GM23338 (cell line): ENCODE data around the gene RCBTB2. TPM values are rescaled to one million over a fixed set of nuclear protein-coding genes. Genes with fewer than 3 reads are reported as not detected.

Experiments
- ATAC-seq: fragments of 200-7000 bp; cut with Tn5 transposase; 3 replicates; pipeline ENCODE4 v1.9.1; 2020
- DNase-seq: peaks from one replicate; pipeline ENCODE4 v3.0.0-alpha.2; 2015; ENCODE audit warnings: low spot score
- H2AFZ ChIP-seq: fragments of 200-600 bp; sonication (generic); 2 replicates; pipeline ENCODE4 v1.8.0; 2016; ENCODE audit warnings: antibody characterized with exemption, mild to moderate bottlenecking, moderate library complexity
- H3F3A ChIP-seq: fragments of 200-600 bp; sonication (generic); replicated peaks from 2 replicates; pipeline ENCODE4 v1.8.0; 2017; ENCODE audit warnings: antibody characterized with exemption, mixed run types, low read depth
- H3K27ac ChIP-seq: fragments of 200-600 bp; sonication (generic); 2 replicates; pipeline ENCODE4 v1.6.1; 2016; ENCODE audit warnings: low read depth
- H3K27me3 ChIP-seq: fragments of 200-600 bp; sonication (generic); 2 replicates; pipeline ENCODE4 v1.8.0; 2016; ENCODE audit warnings: mild to moderate bottlenecking, mixed run types, moderate library complexity; ENCODE audit not compliant: insufficient read depth
- H3K36me3 ChIP-seq: fragments of 200-600 bp; sonication (generic); 2 replicates; pipeline ENCODE4 v1.8.0; 2016; ENCODE audit warnings: mild to moderate bottlenecking; ENCODE audit not compliant: insufficient read depth
- H3K4me1 ChIP-seq: fragments of 200-600 bp; sonication (generic); 2 replicates; pipeline ENCODE4 v1.8.0; 2016; ENCODE audit warnings: mild to moderate bottlenecking, moderate library complexity; ENCODE audit not compliant: insufficient read depth
- H3K4me2 ChIP-seq: fragments of 200-600 bp; sonication (generic); 2 replicates; pipeline ENCODE4 v1.7.1; 2017; ENCODE audit warnings: mixed run types
- H3K4me3 ChIP-seq: fragments of 200-600 bp; sonication (generic); 2 replicates; pipeline ENCODE4 v1.6.1; 2016; ENCODE audit warnings: mixed run types
- H3K79me2 ChIP-seq: fragments of 200-600 bp; sonication (generic); replicated peaks from 2 replicates; pipeline ENCODE4 v1.8.0; 2017; ENCODE audit warnings: mild to moderate bottlenecking; ENCODE audit not compliant: insufficient read depth
- H3K9me2 ChIP-seq: fragments of 200-600 bp; sonication (generic); 2 replicates; pipeline ENCODE4 v1.8.0; 2017; ENCODE audit not compliant: insufficient read depth
- H4K20me1 ChIP-seq: fragments of 200-600 bp; sonication (generic); replicated peaks from 2 replicates; pipeline ENCODE4 v1.8.0; 2017; ENCODE audit warnings: mild to moderate bottlenecking; ENCODE audit not compliant: insufficient read depth
- H3K27ac Mint-ChIP-seq: 2 replicates; pipeline ENCODE4 v1.8.0; 2020; ENCODE audit warnings: inconsistent platforms, mild to moderate bottlenecking, moderate library complexity, mixed read lengths
- H3K27me3 Mint-ChIP-seq: 3 replicates; pipeline ENCODE4 v1.8.0; 2022; ENCODE audit warnings: low read depth, mild to moderate bottlenecking, moderate library complexity, mixed read lengths, inconsistent platforms; ENCODE audit not compliant: insufficient read depth, poor library complexity
- H3K36me3 Mint-ChIP-seq: 3 replicates; pipeline ENCODE4 v1.8.0; 2021; ENCODE audit warnings: low read depth, mild to moderate bottlenecking, inconsistent platforms, moderate library complexity, mixed read lengths
- H3K4me1 Mint-ChIP-seq: 3 replicates; pipeline ENCODE4 v1.8.0; 2020; ENCODE audit warnings: mild to moderate bottlenecking, inconsistent platforms, mixed read lengths
- H3K4me3 Mint-ChIP-seq: 3 replicates; pipeline ENCODE4 v1.8.0; 2021; ENCODE audit warnings: moderate library complexity, mild to moderate bottlenecking, inconsistent platforms, mixed read lengths
- H3K9me3 Mint-ChIP-seq: 3 replicates; pipeline ENCODE4 v1.8.0; 2020; ENCODE audit warnings: moderate library complexity, mild to moderate bottlenecking, inconsistent platforms, mixed read lengths
- CREB1 ChIP-seq: fragments of 250-450 bp; sonication (Bioruptor Pico); IDR thresholded peaks from 2 replicates; pipeline ENCODE4 v1.5.0; 2020; ENCODE audit warnings: low read depth, mild to moderate bottlenecking, moderate library complexity
- EZH2 ChIP-seq: fragments of 200-600 bp; sonication (generic); IDR thresholded peaks from one replicate; pipeline ENCODE4 v1.8.0; 2017; ENCODE audit warnings: antibody characterized with exemption, mild to moderate bottlenecking, low read depth; ENCODE audit not compliant: unreplicated experiment
- EZH2phosphoT487 ChIP-seq: fragments of 200-600 bp; sonication (generic); IDR thresholded peaks from one replicate; pipeline ENCODE4 v1.8.1; 2018; ENCODE audit warnings: antibody characterized with exemption; ENCODE audit not compliant: unreplicated experiment
- NANOG ChIP-seq: IDR thresholded peaks from 2 replicates; pipeline ENCODE4 v1.6.1; 2016; ENCODE audit warnings: antibody characterized with exemption, borderline replicate concordance
- POLR2AphosphoS5 ChIP-seq: IDR thresholded peaks from 2 replicates; pipeline ENCODE4 v1.6.1; 2016; ENCODE audit warnings: antibody characterized with exemption, low read depth
- STAT1 ChIP-seq: IDR thresholded peaks from one replicate; pipeline ENCODE4 v1.6.1; 2016; ENCODE audit warnings: antibody characterized with exemption; ENCODE audit not compliant: unreplicated experiment
- ZNF114 ChIP-seq: fragments of 250-450 bp; sonication (Bioruptor Pico); IDR thresholded peaks from 2 replicates; pipeline ENCODE4 v1.5.0; 2020; ENCODE audit warnings: mild to moderate bottlenecking, moderate library complexity
- ZNF331 ChIP-seq: fragments of 250-450 bp; sonication (Bioruptor Pico); IDR thresholded peaks from 2 replicates; pipeline ENCODE4 v1.5.0; 2020; ENCODE audit warnings: low read depth, mild to moderate bottlenecking, moderate library complexity
- polyA plus RNA-seq: library from polyadenylated mRNA; unstranded; fragments of >200 nt; fragmentation: Nextera tagmentation; extraction: Ambion mirVana; gene quantifications from 2 replicates; pipeline ENCODE4 v1.2.1, GENCODE V29; 2016
- total RNA-seq: library from RNA; depleted of rRNA; stranded (reverse); fragments of >200 nt; shearing (Covaris generic); gene quantifications from 2 replicates; pipeline ENCODE4 v1.2.3, GENCODE V29; 2014
- TF ChIP-seq, protein P1 (sequence below), 2 experiments: fragments of 200-600 bp in 1 of 2; sonication (generic) in 1 of 2; conservative IDR thresholded peaks; 2 replicates each; pipeline versions ENCODE4 v1.5.1 to v1.6.1; 2016 to 2017; ENCODE audit warnings: antibody characterized with exemption in 2 of 2, low read depth in 2 of 2, mild to moderate bottlenecking in 2 of 2, moderate library complexity in 1 of 2
- TF ChIP-seq, protein P2 (sequence below): fragments of 250-450 bp; sonication (Bioruptor Pico); IDR thresholded peaks from 2 replicates; pipeline ENCODE4 v1.5.0; 2020; ENCODE audit warnings: mild to moderate bottlenecking, moderate library complexity
- TF ChIP-seq, protein P3 (sequence below): IDR thresholded peaks from one replicate; pipeline ENCODE4 v1.6.1; 2018; ENCODE audit warnings: antibody characterized with exemption; ENCODE audit not compliant: unreplicated experiment

Gene RCBTB2
- total and polyA plus RNA-seq, 2 experiments from 2014 or later: 8.1 to 20.8 TPM

GRCh38 chr13:48561466-48562235, 28.8 kb upstream of the RCBTB2 start:
- H3K36me3 ChIP-seq: no peaks in the 10 kb centered on the region
- no peak overlapping the region for H3K27ac ChIP-seq
- DNase-seq: no peak
- no peaks in the 10 kb centered on the region for H3F3A ChIP-seq
- no peaks in the 10 kb centered on the region; the same call in 2 of the 3 replicates for H3K4me1 Mint-ChIP-seq
- no peaks in the 10 kb centered on the region for H3K27me3 ChIP-seq
- no peak overlapping the region for H3K4me2 ChIP-seq
- H3K4me3 ChIP-seq: no peak overlapping the region
- H3K4me3 Mint-ChIP-seq: no peak overlapping the region
- ATAC-seq: no peak
- TF ChIP-seq, protein P1, sequence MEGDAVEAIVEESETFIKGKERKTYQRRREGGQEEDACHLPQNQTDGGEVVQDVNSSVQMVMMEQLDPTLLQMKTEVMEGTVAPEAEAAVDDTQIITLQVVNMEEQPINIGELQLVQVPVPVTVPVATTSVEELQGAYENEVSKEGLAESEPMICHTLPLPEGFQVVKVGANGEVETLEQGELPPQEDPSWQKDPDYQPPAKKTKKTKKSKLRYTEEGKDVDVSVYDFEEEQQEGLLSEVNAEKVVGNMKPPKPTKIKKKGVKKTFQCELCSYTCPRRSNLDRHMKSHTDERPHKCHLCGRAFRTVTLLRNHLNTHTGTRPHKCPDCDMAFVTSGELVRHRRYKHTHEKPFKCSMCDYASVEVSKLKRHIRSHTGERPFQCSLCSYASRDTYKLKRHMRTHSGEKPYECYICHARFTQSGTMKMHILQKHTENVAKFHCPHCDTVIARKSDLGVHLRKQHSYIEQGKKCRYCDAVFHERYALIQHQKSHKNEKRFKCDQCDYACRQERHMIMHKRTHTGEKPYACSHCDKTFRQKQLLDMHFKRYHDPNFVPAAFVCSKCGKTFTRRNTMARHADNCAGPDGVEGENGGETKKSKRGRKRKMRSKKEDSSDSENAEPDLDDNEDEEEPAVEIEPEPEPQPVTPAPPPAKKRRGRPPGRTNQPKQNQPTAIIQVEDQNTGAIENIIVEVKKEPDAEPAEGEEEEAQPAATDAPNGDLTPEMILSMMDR (conservative IDR thresholded peaks at IDR 0.05; ENCODE audit: low read depth in 2 of 2): no peak
- TF ChIP-seq NANOG (no peak), CREB1 (CRISPR knock-in tag) (no peak), ZNF331 (no peak), POLR2AphosphoS5 (no peak), STAT1 (no peak), EZH2 (no peak), ZNF114 (CRISPR knock-in tag) (no peak), EZH2phosphoT487 (no peak)
- TF ChIP-seq, protein P2, sequence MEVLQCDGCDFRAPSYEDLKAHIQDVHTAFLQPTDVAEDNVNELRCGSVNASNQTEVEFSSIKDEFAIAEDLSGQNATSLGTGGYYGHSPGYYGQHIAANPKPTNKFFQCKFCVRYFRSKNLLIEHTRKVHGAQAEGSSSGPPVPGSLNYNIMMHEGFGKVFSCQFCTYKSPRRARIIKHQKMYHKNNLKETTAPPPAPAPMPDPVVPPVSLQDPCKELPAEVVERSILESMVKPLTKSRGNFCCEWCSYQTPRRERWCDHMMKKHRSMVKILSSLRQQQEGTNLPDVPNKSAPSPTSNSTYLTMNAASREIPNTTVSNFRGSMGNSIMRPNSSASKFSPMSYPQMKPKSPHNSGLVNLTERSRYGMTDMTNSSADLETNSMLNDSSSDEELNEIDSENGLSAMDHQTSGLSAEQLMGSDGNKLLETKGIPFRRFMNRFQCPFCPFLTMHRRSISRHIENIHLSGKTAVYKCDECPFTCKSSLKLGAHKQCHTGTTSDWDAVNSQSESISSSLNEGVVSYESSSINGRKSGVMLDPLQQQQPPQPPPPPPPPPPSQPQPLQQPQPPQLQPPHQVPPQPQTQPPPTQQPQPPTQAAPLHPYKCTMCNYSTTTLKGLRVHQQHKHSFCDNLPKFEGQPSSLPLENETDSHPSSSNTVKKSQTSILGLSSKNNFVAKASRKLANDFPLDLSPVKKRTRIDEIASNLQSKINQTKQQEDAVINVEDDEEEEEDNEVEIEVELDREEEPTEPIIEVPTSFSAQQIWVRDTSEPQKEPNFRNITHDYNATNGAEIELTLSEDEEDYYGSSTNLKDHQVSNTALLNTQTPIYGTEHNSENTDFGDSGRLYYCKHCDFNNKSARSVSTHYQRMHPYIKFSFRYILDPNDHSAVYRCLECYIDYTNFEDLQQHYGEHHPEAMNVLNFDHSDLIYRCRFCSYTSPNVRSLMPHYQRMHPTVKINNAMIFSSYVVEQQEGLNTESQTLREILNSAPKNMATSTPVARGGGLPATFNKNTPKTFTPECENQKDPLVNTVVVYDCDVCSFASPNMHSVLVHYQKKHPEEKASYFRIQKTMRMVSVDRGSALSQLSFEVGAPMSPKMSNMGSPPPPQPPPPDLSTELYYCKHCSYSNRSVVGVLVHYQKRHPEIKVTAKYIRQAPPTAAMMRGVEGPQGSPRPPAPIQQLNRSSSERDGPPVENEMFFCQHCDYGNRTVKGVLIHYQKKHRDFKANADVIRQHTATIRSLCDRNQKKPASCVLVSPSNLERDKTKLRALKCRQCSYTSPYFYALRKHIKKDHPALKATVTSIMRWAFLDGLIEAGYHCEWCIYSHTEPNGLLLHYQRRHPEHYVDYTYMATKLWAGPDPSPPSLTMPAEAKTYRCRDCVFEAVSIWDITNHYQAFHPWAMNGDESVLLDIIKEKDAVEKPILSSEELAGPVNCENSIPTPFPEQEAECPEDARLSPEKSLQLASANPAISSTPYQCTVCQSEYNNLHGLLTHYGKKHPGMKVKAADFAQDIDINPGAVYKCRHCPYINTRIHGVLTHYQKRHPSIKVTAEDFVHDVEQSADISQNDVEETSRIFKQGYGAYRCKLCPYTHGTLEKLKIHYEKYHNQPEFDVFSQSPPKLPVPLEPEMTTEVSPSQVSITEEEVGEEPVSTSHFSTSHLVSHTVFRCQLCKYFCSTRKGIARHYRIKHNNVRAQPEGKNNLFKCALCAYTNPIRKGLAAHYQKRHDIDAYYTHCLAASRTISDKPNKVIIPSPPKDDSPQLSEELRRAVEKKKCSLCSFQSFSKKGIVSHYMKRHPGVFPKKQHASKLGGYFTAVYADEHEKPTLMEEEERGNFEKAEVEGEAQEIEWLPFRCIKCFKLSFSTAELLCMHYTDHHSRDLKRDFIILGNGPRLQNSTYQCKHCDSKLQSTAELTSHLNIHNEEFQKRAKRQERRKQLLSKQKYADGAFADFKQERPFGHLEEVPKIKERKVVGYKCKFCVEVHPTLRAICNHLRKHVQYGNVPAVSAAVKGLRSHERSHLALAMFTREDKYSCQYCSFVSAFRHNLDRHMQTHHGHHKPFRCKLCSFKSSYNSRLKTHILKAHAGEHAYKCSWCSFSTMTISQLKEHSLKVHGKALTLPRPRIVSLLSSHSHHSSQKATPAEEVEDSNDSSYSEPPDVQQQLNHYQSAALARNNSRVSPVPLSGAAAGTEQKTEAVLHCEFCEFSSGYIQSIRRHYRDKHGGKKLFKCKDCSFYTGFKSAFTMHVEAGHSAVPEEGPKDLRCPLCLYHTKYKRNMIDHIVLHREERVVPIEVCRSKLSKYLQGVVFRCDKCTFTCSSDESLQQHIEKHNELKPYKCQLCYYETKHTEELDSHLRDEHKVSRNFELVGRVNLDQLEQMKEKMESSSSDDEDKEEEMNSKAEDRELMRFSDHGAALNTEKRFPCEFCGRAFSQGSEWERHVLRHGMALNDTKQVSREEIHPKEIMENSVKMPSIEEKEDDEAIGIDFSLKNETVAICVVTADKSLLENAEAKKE (CRISPR knock-in tag): no peak
- TF ChIP-seq, protein P3, sequence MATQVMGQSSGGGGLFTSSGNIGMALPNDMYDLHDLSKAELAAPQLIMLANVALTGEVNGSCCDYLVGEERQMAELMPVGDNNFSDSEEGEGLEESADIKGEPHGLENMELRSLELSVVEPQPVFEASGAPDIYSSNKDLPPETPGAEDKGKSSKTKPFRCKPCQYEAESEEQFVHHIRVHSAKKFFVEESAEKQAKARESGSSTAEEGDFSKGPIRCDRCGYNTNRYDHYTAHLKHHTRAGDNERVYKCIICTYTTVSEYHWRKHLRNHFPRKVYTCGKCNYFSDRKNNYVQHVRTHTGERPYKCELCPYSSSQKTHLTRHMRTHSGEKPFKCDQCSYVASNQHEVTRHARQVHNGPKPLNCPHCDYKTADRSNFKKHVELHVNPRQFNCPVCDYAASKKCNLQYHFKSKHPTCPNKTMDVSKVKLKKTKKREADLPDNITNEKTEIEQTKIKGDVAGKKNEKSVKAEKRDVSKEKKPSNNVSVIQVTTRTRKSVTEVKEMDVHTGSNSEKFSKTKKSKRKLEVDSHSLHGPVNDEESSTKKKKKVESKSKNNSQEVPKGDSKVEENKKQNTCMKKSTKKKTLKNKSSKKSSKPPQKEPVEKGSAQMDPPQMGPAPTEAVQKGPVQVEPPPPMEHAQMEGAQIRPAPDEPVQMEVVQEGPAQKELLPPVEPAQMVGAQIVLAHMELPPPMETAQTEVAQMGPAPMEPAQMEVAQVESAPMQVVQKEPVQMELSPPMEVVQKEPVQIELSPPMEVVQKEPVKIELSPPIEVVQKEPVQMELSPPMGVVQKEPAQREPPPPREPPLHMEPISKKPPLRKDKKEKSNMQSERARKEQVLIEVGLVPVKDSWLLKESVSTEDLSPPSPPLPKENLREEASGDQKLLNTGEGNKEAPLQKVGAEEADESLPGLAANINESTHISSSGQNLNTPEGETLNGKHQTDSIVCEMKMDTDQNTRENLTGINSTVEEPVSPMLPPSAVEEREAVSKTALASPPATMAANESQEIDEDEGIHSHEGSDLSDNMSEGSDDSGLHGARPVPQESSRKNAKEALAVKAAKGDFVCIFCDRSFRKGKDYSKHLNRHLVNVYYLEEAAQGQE: no peak
- H3K9me3 Mint-ChIP-seq: peaks cover under 1% of the 10 kb centered on the region; the same call in 1 of the 3 replicates
- no peaks in the 10 kb centered on the region for H3K36me3 Mint-ChIP-seq
- no peaks in the 10 kb centered on the region for H3K27me3 Mint-ChIP-seq
- H3K9me2 ChIP-seq: no peaks in the 10 kb centered on the region
- H4K20me1 ChIP-seq: no peaks in the 10 kb centered on the region
- H3K4me1 ChIP-seq: no peaks in the 10 kb centered on the region
- no peak overlapping the region for H3K27ac Mint-ChIP-seq
- no peak overlapping the region for H2AFZ ChIP-seq
- H3K79me2 ChIP-seq: no peaks in the 10 kb centered on the region
